HG02973 (cell line): Measurements from ENCODE around the gene MFAP2.

ENCODE experiments used
- ATAC-seq: cut with Tn5 transposase; IDR thresholded peaks from one replicate; pipeline ENCODE4 v1.9.1; 2021; ENCODE audit warnings: moderate library complexity; ENCODE audit not compliant: unreplicated experiment

Gene MFAP2

DNA sequence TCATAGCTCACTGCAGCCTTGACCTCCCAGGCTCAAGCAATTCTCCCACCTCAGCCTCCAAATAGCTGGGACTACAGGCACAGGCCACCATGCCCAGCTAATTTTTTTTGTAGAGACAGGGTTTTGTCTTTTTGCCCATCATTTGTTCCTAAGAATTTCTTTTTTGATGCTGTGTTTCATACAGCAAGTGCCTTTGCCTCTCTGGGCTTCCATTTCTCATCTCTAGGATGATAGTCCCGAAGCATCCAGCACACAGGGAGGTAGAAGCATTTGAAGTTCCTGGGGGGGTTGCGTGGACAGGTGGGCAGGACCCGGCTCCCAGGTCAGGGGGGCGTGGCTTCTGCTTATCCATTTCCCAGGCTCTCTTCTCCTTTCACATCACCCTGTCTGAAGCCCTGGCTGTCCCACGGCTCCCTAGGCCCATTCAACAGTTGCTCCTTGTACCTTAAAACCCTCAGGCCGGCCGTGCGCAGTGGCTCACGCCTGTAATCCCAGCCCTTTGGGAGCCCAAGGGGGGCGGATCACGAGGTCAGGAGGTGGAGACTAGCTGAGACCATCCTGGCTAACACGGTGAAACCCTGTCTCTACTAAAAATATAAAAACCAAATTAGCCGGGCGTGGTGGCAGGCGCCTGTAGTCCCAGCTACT, 27.9 kb upstream of the MFAP2 start:
- ATAC-seq, result no peak

DNA sequence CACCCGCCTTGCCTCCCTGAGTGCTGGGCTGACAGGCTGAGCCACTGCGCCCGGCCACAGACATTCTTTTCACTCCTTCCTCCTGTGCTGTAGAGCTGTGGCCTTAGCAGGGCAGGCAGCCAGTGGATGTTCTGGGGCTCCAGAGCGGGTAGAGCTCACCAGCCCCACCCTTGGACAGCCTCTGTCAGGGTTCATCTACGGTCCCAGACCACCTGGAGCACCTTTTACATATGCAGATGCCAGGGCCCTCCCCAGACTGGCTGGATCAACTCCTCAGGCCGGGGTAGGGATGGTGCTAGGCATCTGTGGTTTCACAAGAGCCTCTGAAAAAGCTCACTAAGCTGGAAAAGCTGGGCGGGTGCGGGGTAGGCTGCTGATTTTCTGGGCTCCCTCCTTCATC, 26.7 kb upstream of the MFAP2 start:
- no peak for ATAC-seq

DNA sequence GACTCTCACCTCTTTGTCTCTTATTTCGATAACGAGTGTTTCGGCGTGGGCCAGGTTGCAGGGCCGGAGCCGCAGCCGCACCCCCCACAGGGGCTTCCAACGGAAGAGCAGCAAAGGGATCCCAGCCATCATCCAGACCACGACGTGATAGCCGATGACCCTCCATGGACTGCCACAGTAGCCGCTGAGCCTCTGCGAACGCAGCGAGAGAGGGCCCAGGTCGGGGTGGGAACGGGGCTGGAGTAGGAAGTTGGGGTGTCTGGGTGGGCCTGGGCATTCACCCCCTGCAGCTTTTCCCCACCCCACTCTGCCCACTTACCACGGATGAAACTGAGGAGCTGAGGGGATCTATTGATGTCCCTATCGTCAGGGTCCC, 24.9 kb upstream of the MFAP2 start:
- no peak for ATAC-seq

DNA sequence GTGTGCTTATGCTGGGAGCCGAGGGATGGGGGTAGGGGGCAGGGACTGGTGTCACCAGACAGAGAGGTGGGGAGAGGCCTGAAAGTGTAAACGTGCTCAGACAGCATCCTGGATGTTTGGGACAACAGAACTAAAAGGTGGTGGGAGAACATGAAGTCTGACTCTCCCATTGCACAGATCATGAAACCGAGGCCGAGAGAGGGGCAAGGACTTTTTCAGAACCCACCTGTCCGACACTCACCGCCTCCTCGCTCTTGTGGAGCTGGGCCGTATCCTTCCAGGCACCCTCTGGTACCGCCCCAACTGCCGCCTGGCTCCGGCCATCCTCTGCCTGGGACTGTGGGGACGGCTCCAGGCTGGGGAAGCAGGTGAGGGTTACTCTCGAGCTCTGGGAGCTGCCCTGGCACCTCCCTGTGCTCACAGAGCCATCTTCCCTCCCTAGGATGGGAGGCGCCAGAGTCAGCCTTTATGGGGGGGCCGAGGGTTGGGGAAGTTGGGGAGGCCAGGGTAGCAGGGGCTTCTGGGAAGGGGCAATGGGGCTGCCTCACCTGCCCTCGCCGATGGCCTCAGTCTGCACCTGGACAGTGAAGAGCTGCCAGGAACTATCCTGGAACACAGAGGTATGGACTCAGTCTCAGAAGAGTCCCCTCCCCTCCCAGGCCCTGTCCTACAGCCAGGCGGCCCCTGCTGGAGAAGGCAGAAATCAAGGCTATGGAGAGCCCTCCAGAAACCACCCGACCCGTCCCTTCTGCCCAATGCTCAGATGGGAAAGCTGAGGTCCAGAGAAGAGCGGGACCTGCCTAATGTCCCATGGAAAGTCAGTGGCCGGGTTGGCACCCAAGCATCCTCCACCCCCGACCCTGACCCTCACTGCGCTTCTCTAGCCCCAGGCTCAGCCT, 24.3 kb upstream of the MFAP2 start:
- no peak for ATAC-seq

DNA sequence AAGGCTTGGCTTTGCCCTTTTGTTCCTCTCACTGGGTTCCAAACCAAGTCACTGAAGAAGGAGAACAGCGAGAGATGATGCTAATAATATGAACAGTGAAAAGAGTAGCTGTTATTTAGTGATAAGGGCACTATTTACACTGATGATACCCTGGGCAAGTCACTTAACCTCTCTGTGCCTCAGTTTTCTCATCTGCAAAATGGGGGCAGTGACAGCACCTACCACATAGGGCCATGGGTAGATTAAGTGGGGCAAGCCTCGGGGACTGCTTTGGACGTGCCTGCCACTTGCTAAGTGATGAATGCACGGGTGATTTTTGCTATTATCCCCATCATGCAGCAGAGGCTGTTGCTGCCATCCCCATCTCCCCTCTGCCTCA, 22.1 kb upstream of the MFAP2 start:
- ATAC-seq, result no peak

DNA sequence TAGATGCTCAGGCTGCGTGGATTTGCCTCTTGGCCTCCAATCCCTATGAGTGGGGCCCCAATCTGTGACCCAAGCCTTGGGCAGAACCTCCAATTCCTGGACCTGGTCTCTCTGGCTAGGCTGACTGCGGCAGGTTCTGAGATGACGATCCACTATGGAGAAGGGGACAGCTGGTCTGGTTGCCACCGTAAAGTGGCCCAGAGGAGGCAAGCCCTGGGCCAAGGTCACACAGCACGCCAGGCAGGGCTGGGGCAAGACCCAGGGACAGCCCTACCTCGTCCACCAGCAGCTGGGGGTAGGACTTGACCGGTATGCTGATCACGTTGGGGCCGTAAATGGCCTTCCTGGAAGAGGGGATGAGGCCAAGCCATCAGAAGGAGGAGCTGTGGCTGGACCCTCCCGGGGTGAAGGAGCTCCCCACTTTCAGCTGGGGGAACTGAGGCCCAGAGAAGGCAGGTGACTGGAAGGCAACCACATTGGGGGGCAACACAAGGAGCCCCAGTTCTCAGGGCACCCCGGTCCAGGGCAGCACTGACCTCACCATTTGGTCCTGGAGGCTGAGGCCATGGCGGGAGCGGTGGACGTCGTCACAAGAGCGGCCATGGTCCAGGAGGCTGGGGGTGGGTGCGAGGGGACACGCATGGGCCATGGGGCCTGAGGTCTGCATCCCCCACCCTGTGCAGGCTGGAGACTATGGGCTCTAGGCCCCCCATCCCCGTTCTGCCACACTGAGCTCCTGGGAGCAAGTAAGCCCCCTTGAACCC, 21.5 kb upstream of the MFAP2 start:
- ATAC-seq, result no peak

DNA sequence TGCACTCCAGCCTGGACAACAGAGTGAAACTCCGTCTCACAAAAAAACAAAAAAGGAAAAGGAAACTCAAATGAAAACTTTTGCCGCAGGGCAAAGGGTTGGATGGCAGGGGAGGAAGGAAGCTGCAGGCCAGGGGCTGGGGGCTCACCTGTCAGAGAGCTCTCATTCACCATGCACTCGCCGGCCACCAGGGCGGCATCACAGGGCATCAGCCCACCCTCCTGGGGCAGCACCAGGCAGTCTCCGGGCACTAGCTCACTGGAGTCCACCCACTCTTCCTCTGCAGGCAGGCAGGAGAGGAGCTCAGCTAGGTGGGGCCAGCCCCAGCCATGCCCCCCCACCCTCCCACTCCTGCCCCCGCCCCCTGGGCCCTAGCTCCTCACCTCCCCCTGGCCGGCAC, 19.4 kb upstream of the MFAP2 start:
- ATAC-seq, result no peak

DNA sequence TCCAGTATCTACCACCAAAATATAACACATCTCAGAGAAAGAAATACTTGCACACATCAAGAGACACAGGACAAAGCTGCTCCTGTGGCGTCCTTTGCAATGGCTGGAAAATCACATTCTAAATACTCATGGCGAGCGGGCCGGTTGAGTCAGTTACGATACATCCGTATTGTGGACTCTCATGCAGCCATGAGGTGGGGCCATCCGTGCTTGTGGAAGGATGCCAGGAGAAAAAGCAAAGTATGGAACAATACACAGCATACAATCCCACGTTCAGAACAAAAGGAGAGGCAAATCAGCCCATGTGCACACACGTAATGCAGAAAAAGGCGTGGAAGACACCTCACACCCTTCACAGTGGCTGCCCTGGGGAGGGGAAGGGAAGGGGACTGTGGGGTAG, 18.2 kb upstream of the MFAP2 start:
- no peak for ATAC-seq

DNA sequence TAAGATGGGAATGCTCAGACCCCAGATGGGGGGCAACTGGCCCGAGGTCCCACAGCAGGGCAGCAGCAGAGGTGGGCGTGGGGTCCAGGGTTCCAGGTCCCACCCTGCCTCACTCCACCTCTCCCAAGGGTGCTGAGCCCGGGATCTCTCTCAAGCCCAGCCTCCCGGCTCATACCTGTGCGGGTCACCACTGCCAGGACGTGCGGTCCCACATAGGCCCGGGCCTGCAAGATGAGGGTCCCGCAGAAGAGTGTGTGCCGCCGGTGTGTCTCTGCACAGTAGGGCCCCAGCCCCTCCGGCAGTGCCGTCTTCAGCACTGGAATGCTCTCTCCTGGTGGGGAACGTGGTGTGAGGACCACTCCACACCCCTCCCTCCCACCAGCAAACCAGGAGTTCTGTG, 16.4 kb upstream of the MFAP2 start:
- no peak for ATAC-seq

DNA sequence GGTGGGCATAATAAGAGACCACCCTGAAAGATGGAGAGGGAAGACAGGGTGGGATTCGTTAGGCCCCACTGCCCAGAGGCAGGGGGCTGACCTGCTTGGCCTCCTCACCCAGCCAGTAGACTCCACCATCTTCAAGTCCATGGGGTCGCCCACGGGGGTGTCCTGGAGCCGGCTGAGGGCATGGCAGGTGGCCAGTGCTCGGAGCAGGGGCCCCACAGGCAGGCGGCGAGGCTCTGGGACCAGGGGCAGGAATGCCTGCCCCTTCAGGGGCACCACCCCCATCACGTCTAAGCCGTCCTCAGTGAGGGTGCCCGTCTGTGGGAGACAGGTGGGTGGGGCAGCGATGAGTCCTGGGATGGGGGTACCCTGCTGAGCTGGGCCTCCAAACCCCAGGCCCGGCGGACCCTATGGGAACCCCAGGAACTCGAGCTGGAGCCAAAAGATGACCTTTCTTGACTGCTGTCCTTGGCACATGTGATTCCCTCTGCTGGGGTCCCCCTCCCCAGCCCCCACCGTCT, 13.2 kb upstream of the MFAP2 start:
- ATAC-seq, result no peak

DNA sequence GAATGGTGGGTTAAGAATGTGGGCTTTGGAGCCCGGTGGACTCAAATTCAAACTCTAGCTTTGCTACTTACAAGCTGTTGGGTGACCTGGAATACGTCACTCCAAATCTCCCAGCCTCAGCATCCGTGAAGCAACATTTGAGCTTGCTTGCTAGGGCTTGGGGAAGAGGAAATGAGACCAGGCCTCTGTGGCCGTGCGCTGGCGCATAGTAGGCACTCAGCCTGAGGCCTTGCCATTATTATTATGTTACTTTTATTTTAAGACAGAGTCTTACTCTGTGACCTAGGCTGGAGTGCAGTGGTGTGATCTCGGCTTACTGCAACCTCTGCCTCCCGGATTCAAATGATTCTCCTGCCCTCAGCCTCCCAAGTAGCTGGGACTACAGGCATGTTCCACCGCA, 12.3 kb upstream of the MFAP2 start:
- ATAC-seq, result no peak

DNA sequence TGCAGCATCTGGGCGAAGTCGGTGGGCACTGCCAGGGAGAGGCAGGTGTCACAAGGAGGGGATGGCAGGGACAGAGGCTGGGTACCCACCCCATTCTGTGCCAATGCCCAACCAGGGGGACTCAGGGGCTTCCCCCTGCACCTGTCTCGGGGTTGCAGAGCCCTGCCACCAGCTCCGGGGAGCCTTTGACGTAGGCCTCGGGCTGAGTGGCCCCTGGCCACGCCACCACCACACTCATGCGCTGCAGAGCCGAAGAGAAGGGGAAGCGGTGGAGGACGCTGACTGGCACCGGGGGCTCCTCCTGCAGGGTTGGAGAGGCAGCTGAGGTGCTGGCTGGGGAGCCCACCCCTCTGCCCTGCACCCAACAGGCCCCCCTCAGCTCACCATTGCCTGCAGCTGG, 11.7 kb upstream of the MFAP2 start:
- ATAC-seq, result no peak

DNA sequence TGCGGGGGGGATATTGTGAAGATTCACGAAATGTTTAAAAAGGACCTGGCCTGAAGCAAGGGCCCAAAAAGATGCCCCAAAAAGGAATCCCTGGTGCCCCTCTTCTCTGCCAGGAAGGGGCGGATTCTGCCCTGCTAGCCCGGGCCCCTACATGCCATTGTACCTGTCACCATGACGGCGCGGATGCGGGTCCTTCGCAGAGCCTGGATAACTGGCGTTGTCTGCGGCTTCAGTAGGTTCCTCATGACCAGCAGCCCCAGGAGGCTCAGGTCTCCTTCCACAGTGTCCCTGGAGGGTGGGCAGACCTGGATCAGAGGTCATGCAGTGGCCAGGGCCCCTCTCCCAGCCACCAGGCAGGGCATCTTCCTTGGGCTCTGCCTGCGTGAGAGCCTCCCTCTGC, 11.2 kb upstream of the MFAP2 start:
- no peak for ATAC-seq

DNA sequence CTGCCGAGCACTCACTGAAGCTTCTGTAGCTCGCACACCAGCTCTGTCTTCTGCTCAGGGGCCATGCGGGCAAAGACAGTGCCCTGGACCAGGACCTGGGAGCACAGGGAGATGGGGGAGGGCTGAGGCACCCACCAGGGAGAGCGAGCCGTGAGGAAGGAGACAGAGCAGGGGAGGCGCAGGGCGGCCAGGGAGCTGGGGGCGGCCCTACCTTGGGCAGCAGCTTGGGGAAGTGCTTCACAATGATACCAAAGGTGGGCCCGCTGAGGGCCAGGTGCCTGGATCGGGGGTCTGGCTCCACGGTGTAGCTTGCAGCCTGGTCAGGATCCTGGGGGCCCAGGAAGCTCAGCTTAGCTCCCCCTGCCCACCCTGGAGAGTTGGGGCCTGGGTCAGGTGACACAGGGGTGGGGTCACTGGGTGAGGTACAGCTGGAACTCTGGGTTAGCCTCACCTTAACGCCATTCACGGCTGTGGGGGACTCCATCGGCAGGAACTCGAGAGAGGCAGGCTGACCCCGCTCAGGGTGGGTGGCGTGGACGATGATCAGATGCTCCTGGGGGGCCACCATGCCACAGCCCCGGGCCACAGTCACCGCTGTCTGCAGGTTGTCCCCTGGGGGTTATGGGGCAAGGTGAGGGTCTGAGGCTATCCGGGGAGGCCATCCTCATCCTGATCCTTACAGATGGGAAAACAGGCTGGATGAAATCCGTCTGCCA, 9.4 kb upstream of the MFAP2 start:
- no peak for ATAC-seq

DNA sequence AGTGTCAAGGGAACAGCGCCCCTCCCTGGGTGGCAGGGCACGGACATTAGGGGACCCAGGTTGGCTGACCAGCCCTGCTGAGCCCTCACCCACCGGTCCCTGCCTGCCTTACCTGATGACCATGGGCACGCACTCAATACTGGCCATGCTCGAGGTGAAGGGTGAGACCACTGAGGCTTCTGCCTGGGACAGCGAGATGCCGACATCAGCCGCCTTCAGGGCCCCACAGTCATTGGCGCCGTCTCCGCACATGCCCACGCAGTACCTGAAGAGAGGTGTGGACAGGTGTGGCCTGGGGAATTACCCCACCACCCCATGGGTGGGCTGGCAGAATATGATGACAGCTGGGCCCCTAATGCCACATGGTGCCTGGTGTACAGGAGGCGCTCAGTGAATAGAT, 7.8 kb upstream of the MFAP2 start:
- ATAC-seq, result no peak

DNA sequence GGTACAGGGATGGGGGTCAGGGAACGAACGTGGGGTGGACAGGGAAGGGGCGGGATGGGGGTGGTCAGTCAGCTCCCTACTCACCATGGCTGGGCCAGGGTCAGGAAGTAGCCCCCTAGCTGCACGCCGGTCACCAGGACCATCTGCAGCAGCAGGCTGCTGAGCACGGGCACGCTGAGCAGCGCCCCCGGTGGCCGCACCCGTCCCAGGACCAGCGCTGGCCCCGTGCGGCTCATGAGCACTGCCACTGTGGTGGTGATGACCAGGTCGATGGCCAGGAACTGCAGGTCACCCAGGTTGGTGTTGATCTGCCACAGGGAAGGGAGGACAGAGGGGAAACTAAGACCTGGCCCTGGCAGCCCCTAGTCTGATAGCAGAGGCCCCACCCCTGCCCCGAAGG, 6.5 kb upstream of the MFAP2 start:
- ATAC-seq, result no peak

DNA sequence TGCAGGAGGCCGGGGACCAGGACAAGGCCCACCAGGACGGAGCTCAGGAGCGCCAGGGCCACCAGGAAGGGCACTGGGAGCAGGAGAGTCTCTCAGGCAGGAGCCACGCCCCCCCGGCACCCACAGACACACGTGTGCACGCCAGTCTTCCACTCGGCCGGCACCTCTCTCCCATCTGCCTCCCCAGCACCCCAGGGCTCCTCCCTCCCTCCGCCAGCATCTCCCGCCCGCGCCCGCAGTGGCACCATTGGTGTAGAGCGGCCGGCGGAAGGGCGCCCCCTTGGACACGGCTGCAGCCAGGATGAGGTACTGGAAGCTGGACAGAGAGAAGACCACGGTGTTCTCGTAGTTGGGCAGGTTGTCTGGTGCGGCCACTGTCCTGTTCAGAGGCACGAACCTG, 6.1 kb upstream of the MFAP2 start:
- ATAC-seq, result no peak

DNA sequence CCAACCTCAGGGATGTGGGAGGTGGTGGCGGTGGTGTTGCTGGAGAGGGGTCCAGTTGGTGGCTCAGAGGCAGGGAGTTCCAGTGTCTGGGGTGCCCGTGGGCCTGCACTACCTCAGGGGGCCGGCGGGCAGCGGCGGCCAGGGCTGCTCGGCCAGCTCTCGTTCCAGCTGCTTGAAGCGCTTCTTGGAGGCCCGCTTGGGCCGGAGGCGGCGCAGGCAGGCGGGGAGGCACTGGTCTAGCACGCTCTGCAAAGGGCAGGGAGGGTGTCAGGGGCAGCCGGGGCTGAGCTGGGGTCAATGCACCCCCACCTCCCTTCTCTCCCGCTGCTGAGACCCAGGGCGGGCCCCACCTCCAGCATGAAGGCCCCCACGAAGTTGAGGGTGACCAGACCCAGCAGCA, 5.7 kb upstream of the MFAP2 start:
- no peak for ATAC-seq

DNA sequence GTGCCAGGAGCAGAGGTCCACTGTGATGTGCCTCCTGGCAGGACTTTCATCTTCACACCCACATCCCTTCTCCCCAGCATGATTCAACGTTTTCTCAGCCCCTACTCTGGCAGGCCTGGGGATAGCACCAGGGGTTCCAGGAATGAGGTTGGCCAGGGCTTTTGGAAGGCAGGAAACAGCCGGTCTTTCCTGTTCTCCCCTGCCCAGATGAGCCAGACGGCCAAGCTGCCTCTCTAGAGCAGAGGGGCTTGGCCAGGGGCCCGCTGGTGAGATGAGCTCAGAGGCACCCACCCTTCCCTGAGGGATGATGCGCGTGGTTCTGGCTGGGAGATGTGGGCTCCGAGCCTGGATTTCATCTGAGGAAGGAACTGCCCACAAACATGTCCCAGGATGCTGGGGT, 4.3 kb upstream of the MFAP2 start:
- no peak for ATAC-seq

DNA sequence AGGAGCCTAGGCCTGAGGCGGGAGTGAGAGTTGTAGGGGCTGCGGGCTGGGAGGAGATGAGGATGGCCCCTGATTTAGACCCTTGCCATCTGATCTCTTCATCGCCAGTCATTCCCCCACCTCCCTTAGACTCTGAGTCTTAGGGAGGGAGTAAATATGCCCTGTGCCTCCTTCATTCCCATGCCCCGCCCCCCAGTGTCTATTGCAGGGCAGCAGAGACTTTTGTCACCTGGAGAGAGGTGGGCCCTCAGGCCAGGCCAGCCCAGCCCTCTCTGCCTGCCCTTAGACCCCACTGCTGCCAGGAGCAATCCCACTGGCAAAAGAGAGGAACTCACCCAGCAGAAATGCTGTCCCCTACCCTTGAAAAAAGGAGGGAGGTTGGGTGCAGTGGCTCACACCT, 3.2 kb upstream of the MFAP2 start:
- ATAC-seq, result no peak

DNA sequence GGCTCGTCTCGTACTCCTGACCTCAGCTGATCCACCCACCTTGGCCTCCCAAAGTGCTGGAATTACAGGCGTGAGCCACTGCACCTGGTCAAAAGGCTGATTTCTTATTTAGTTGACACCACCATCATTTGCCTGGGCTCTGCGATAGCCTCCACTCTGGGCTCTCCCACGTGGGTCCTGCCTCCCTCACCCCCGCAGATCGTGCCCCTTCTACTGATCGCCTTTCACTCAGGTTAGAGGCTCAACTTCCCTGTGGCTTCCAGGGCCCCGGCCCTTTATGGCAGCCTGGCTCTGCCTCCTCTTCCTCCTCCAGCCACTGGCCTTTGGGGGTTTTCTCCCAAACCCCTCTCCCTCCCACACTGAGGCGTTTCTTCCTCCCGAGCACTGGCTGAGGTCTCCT, 2.5 kb upstream of the MFAP2 start:
- ATAC-seq, result no peak
